ENCODE data around the gene LHFPL2. TPM values are rescaled to one million over a fixed set of nuclear protein-coding genes. Genes with fewer than 3 reads are reported as not detected.

The LHFPL2 gene
- total RNA-seq, 4 donors from 2014 or later: 2.2 to 11.1 (median 6.2) TPM

DNA sequence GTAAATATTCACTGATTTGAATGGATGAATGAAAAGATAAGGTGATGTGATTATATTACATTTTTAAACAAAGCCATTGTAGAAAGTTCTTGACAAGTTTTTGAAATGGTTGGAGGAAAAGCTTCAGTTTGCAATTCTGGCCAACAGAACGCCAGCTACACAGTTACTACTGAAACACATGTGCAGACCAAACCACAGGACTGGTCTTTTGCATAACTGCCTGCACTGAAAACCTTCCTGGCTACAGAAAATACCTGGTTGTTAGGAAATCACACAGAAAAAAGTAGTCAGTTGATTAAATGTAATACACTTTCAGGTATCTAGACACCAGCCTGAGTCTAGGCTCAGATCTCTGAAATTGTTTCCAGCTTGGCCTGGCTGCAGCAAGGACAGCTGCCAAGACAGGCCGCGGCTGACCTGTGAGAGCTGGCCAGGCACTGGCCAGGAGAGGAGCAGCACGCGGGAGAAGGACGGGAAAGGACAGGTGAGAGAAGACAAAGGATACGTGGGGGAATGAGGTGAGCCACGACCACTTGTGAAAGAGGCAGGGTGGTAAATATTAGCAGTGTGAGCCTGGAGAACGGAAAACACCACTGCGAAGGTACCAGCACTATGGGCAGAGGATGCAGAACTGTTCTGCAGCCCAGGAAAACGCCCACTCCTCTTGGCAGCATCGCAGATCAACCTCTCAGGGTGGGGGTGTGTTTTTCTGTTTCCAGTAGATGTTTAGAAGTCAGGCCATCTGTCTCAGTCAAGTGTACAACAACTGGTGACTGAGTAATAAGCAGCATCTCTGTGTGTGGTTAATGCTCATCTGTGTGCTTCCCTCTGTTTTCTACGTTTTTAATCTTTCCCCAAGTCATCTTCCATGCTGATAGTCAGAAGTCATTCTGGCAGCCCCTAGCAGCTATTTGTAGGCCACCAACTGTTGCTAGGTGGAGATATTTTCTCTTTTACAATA is 150.7 kb downstream of the LHFPL2 start:
- no peak overlapping the region for H3K27ac ChIP-seq
- intact Hi-C loops (cut with DNase I): no loop called here
- TF ChIP-seq, protein P1, sequence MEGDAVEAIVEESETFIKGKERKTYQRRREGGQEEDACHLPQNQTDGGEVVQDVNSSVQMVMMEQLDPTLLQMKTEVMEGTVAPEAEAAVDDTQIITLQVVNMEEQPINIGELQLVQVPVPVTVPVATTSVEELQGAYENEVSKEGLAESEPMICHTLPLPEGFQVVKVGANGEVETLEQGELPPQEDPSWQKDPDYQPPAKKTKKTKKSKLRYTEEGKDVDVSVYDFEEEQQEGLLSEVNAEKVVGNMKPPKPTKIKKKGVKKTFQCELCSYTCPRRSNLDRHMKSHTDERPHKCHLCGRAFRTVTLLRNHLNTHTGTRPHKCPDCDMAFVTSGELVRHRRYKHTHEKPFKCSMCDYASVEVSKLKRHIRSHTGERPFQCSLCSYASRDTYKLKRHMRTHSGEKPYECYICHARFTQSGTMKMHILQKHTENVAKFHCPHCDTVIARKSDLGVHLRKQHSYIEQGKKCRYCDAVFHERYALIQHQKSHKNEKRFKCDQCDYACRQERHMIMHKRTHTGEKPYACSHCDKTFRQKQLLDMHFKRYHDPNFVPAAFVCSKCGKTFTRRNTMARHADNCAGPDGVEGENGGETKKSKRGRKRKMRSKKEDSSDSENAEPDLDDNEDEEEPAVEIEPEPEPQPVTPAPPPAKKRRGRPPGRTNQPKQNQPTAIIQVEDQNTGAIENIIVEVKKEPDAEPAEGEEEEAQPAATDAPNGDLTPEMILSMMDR (IDR thresholded peaks at IDR 0.05): no peak
- no peak for TF ChIP-seq POLR2A (IDR thresholded peaks at IDR 0.05)
- no peaks in the 10 kb centered on the region for H3K36me3 ChIP-seq
- 62% methylated on average over 13 of the region's 13 CpGs for WGBS, 2 donors
- H3K4me1 ChIP-seq: peaks cover 0 to 45% (median 20%) of the 10 kb centered on the region in 3 donors
- no peaks in the 10 kb centered on the region for H3K9me3 ChIP-seq
- no peak for DNase-seq
- no peaks in the 10 kb centered on the region for H3K27me3 ChIP-seq
- no peak overlapping the region for H3K4me3 ChIP-seq

DNA sequence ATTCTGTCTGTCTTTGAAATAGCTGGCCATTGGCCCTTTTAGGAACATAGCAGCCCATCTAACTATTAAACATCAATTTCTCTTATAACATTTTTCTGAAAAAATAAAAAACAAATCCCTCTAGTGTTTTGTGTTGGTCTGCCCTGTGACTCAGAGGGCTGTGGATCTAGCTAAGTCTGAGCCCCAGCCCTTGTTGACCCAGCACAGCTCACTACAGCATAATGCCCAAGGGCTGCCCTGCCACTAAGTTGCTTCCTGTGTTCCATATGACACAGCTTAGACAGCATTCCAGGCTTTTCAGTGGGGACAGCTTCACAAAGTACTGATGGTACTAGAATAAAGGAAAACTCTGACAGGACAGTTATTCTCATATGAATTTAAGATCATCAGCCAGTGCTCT is 152.2 kb downstream of the LHFPL2 start:
- intact Hi-C loops (cut with DNase I): no loop called here
- no peaks in the 10 kb centered on the region for H3K36me3 ChIP-seq
- TF ChIP-seq, protein P1 (IDR thresholded peaks at IDR 0.05): no peak
- no peak for TF ChIP-seq POLR2A (IDR thresholded peaks at IDR 0.05)
- H3K9me3 ChIP-seq: no peaks in the 10 kb centered on the region
- H3K27ac ChIP-seq: no peak overlapping the region
- peaks cover 0 to 35% (median 7%) of the 10 kb centered on the region in 3 donors for H3K4me1 ChIP-seq
- no peak overlapping the region for H3K4me3 ChIP-seq
- DNase-seq: no peak
- H3K27me3 ChIP-seq: no peaks in the 10 kb centered on the region

GRCh38 chr5:78495800-78496199 is 152.8 kb downstream of the LHFPL2 start:
- no peak for DNase-seq
- WGBS, 2 donors: 58 to 62% methylated on average over 6 of the region's 6 CpGs
- H3K27ac ChIP-seq: no peak overlapping the region

GRCh38 chr5:78492650-78493049 is 155.9 kb downstream of the LHFPL2 start:
- no peak overlapping the region for H3K4me3 ChIP-seq
- 80 to 83% methylated on average over 1 to 7 of the region's 7 CpGs for WGBS, 2 donors
- H3K4me1 ChIP-seq: peaks cover 0 to 29% (median 6%) of the 10 kb centered on the region in 3 donors
- no peaks in the 10 kb centered on the region for H3K27me3 ChIP-seq
- H3K36me3 ChIP-seq: peaks cover 0 to 15% (median 0%) of the 10 kb centered on the region in 3 donors
- DNase-seq: no peak
- no peak overlapping the region for H3K27ac ChIP-seq
- H3K9me3 ChIP-seq: no peaks in the 10 kb centered on the region
- intact Hi-C loops (cut with DNase I): no loop called here
- TF ChIP-seq, protein P1 (IDR thresholded peaks at IDR 0.05): no peak
- TF ChIP-seq POLR2A (IDR thresholded peaks at IDR 0.05): no peak

More at GRCh38 chr5:78495800-78496199, 152.8 kb downstream of the LHFPL2 start:
- Histone ChIP-seq H3K4me3 (no peak overlapping the region), H3K36me3 (no peaks in the 10 kb centered on the region), H3K4me1 (peaks cover 0 to 38% (median 6%) of the 10 kb centered on the region in 3 donors), H3K27me3 (no peaks in the 10 kb centered on the region), H3K9me3 (no peaks in the 10 kb centered on the region)
- TF ChIP-seq, protein P1 (IDR thresholded peaks at IDR 0.05): no peak
- no peak for TF ChIP-seq POLR2A (IDR thresholded peaks at IDR 0.05)
- intact Hi-C loops (cut with DNase I): no loop called here

DNA sequence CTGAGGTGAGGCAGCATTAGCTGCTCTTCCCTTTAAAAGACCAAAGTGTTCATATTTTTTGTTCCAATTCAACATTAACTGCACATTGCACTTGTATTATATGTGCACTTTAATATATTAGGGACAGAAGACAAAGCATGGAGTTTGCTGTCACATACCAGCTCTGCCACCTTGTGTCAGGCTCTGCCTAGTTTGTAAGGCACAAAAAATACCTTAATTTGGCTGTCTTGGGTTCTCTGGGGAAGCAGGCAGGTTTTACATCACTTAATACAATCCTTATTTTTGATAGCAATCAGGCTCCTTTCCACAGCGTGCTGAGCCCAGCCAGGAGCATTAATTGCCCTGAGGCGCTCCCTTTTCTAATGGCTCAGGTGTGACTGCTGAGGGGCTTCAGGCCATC is 156.3 kb downstream of the LHFPL2 start:
- WGBS, 2 donors: 88 to 91% methylated on average over 2 of the region's 2 CpGs
- intact Hi-C loops (cut with DNase I): no loop called here
- no peak for TF ChIP-seq POLR2A (IDR thresholded peaks at IDR 0.05)
- TF ChIP-seq, protein P1 (IDR thresholded peaks at IDR 0.05): no peak

More for the DNA sequence above, 156.3 kb downstream of the LHFPL2 start:
- Histone ChIP-seq H3K27ac (no peak overlapping the region), H3K27me3 (no peaks in the 10 kb centered on the region), H3K4me3 (no peak overlapping the region), H3K9me3 (no peaks in the 10 kb centered on the region), H3K4me1 (peaks cover 0 to 26% (median 6%) of the 10 kb centered on the region in 3 donors), H3K36me3 (peaks cover 0 to 15% (median 0%) of the 10 kb centered on the region in 3 donors)
- no peak for DNase-seq

Data from esophagus squamous epithelium (tissue), 5 donors.